Chondrocyte (in vitro differentiated cells): Measurements from ENCODE around the gene CDKN1A. TPM values are rescaled to one million over a fixed set of nuclear protein-coding genes. Genes with fewer than 3 reads are reported as not detected.

ENCODE experiments used
- DNase-seq: peaks from one replicate; pipeline ENCODE4 v3.0.0; 2021; ENCODE audit warnings: mixed read lengths, low spot score
- H3K27ac Mint-ChIP-seq: one replicate; pipeline ENCODE4 v1.8.0; 2021; ENCODE audit warnings: mild to moderate bottlenecking, moderate library complexity, mixed read lengths; ENCODE audit not compliant: unreplicated experiment
- H3K27me3 Mint-ChIP-seq: 2 replicates; pipeline ENCODE4 v1.8.0; 2021; ENCODE audit warnings: low read depth, mixed read lengths
- H3K36me3 Mint-ChIP-seq: 2 replicates; pipeline ENCODE4 v1.8.0; 2021; ENCODE audit warnings: low read depth, mixed read lengths
- H3K4me1 Mint-ChIP-seq: 2 replicates; pipeline ENCODE4 v1.8.0; 2021; ENCODE audit warnings: low read depth, mild to moderate bottlenecking, mixed read lengths
- H3K4me3 Mint-ChIP-seq: one replicate; pipeline ENCODE4 v1.8.0; 2021; ENCODE audit warnings: mild to moderate bottlenecking, moderate library complexity, mixed read lengths; ENCODE audit not compliant: unreplicated experiment
- H3K9me3 Mint-ChIP-seq: 2 replicates; pipeline ENCODE4 v1.8.0; 2021; ENCODE audit warnings: low read depth, mixed read lengths
- total RNA-seq: library from RNA; stranded (reverse); gene quantifications from 3 replicates; pipeline ENCODE4 v1.2.1, GENCODE V29; 2021
- TF ChIP-seq, protein P1 (sequence below): fragments of 200-600 bp; sonication (generic); IDR thresholded peaks from 2 replicates; pipeline ENCODE4 v1.5.0; 2021; ENCODE audit warnings: antibody characterized with exemption, mild to moderate bottlenecking, moderate library complexity

CDKN1A gene
- total RNA-seq, 1 donor from 2014 or later, result 303 TPM

- peaks cover 17% of the 10 kb centered on the region for H3K36me3 Mint-ChIP-seq
- H3K27ac Mint-ChIP-seq, result peak overlapping the region; percentile 95
- no peaks in the 10 kb centered on the region for H3K9me3 Mint-ChIP-seq
- peak overlapping the region; percentile 96 for H3K4me3 Mint-ChIP-seq
- TF ChIP-seq, protein P1, sequence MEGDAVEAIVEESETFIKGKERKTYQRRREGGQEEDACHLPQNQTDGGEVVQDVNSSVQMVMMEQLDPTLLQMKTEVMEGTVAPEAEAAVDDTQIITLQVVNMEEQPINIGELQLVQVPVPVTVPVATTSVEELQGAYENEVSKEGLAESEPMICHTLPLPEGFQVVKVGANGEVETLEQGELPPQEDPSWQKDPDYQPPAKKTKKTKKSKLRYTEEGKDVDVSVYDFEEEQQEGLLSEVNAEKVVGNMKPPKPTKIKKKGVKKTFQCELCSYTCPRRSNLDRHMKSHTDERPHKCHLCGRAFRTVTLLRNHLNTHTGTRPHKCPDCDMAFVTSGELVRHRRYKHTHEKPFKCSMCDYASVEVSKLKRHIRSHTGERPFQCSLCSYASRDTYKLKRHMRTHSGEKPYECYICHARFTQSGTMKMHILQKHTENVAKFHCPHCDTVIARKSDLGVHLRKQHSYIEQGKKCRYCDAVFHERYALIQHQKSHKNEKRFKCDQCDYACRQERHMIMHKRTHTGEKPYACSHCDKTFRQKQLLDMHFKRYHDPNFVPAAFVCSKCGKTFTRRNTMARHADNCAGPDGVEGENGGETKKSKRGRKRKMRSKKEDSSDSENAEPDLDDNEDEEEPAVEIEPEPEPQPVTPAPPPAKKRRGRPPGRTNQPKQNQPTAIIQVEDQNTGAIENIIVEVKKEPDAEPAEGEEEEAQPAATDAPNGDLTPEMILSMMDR, result no peak
- peaks cover 57% of the 10 kb centered on the region for H3K4me1 Mint-ChIP-seq
- no peaks in the 10 kb centered on the region for H3K27me3 Mint-ChIP-seq
- no peak for DNase-seq
Observed at GRCh38 chr6:36679043-36679833, 724 bp downstream of the CDKN1A start.

GRCh38 chr6:36682328-36683144 lies 4.0 kb downstream of the CDKN1A start:
- Mint-ChIP-seq H3K27ac (peak overlapping the region; percentile 87), H3K4me3 (peak overlapping the region; percentile 96), H3K9me3 (no peaks in the 10 kb centered on the region), H3K4me1 (peaks cover 40% of the 10 kb centered on the region), H3K36me3 (peaks cover 38% of the 10 kb centered on the region), H3K27me3 (no peaks in the 10 kb centered on the region)
- no peak for DNase-seq
- TF ChIP-seq, protein P1, result no peak

- peaks cover 34% of the 10 kb centered on the region for H3K4me1 Mint-ChIP-seq
- no peak overlapping the region for H3K27ac Mint-ChIP-seq
- no peaks in the 10 kb centered on the region for H3K9me3 Mint-ChIP-seq
- H3K4me3 Mint-ChIP-seq, result peak overlapping the region; percentile 45
- H3K36me3 Mint-ChIP-seq, result peaks cover 39% of the 10 kb centered on the region
- H3K27me3 Mint-ChIP-seq, result no peaks in the 10 kb centered on the region
- no peak for DNase-seq
- TF ChIP-seq, protein P1, result no peak
Observed at GRCh38 chr6:36683145-36683655, 4.7 kb downstream of the CDKN1A start.

DNA sequence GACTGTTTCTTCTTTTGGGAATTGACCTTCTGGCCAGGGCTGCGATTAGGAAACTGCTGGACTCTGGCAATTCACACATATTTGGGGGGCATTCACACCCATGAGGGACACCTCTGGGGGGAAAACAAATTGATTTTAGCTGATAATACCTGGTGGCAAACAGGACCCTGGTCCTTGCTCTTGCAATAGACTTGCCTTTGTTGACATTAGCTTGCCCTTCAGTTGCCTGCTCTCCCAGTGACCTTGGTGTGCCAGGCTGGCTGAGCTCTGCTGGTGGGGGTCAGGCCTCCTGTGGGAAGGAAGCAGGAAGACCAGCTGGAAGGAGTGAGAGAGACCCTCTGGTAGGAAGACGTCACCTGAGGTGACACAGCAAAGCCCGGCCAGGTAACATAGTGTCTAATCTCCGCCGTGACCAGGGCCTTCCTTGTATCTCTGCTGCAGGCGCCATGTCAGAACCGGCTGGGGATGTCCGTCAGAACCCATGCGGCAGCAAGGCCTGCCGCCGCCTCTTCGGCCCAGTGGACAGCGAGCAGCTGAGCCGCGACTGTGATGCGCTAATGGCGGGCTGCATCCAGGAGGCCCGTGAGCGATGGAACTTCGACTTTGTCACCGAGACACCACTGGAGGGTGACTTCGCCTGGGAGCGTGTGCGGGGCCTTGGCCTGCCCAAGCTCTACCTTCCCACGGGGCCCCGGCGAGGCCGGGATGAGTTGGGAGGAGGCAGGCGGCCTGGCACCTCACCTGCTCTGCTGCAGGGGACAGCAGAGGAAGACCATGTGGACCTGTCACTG lies 5.3 kb downstream of the CDKN1A start:
- peaks cover 36% of the 10 kb centered on the region for H3K36me3 Mint-ChIP-seq
- no peaks in the 10 kb centered on the region for H3K9me3 Mint-ChIP-seq
- DNase-seq, result no peak
- H3K27ac Mint-ChIP-seq, result peak overlapping the region; percentile 77
- peaks cover 32% of the 10 kb centered on the region for H3K4me1 Mint-ChIP-seq
- TF ChIP-seq, protein P1, result no peak
- H3K4me3 Mint-ChIP-seq, result peak overlapping the region; percentile 45
- no peaks in the 10 kb centered on the region for H3K27me3 Mint-ChIP-seq

- Mint-ChIP-seq H3K4me3 (no peak overlapping the region), H3K9me3 (no peaks in the 10 kb centered on the region), H3K4me1 (peaks cover 32% of the 10 kb centered on the region), H3K27me3 (no peaks in the 10 kb centered on the region), H3K27ac (no peak overlapping the region), H3K36me3 (peaks cover 36% of the 10 kb centered on the region)
- DNase-seq, result no peak
- TF ChIP-seq, protein P1, result no peak
Observed at GRCh38 chr6:36684447-36684812, 5.9 kb downstream of the CDKN1A start.
